HUDEP-2 (cell line): ENCODE data around the gene MPI.
A peak's percentile ranks its signal among the peaks of the same experiment; 100 is the strongest.
"Not testable (repeated sequence)": the region's sequence is repeated elsewhere in the genome, so short reads cannot be mapped to it uniquely, and the experiment has no call there.

Source experiments
- DNase-seq, 76 experiments: peaks; one replicate each; lab custom pipeline; 2025; ENCODE audit not compliant: unreplicated experiment in 76 of 76; lab: John Stamatoyannopoulos, UW

The MPI gene

GRCh38 chr15:74889390-74889882, 406 bp upstream of the MPI start:
- DNase-seq = no peak

- DNase-seq = peak in 23 of 76 experiments; percentile 6 to 53 (median 26)
Measured at GRCh38 chr15:74890665-74890960, 771 bp downstream of the MPI start.

GRCh38 chr15:74891469-74891868, 1.6 kb downstream of the MPI start:
- no peak for DNase-seq

- DNase-seq = peak in 1 of 76 experiments; percentile 5
Measured at GRCh38 chr15:74892313-74892712, 2.5 kb downstream of the MPI start.

- no peak for DNase-seq
Measured at GRCh38 chr15:74892931-74893330, 3.1 kb downstream of the MPI start.

- no peak for DNase-seq
Measured at GRCh38 chr15:74893627-74894026, 3.8 kb downstream of the MPI start.

GRCh38 chr15:74894383-74894782, 4.5 kb downstream of the MPI start:
- not testable (repeated sequence) for DNase-seq

GRCh38 chr15:74895830-74896229, 6.0 kb downstream of the MPI start:
- no peak for DNase-seq

- DNase-seq = no peak
Measured at GRCh38 chr15:74896316-74896715, 6.5 kb downstream of the MPI start.

- no peak for DNase-seq
Measured at GRCh38 chr15:74897300-74897701, 7.5 kb downstream of the MPI start.

- peak in 49 of 76 experiments; percentile 4 to 66 (median 29) for DNase-seq
Measured at GRCh38 chr15:74901612-74902063, 11.8 kb downstream of the MPI start.

- DNase-seq = no peak
Measured at GRCh38 chr15:74902295-74903075, 12.6 kb downstream of the MPI start.

- no peak for DNase-seq
Measured at GRCh38 chr15:74903676-74904075, 13.8 kb downstream of the MPI start.

GRCh38 chr15:74904190-74904805, 14.5 kb downstream of the MPI start:
- no peak for DNase-seq

- peak in 12 of 76 experiments; percentile 9 to 50 (median 22) for DNase-seq
Measured at GRCh38 chr15:74906067-74906449, 16.2 kb downstream of the MPI start.

- peak in 74 of 76 experiments; percentile 27 to 89 (median 73) for DNase-seq
Measured at GRCh38 chr15:74906450-74907162, 16.8 kb downstream of the MPI start, which contains the start of gene FAM219B. Gene FAM219B (minus strand): TSS chr15:74906851. CDS start chr15:74906800, 51 bp downstream.

GRCh38 chr15:74907163-74907870, 17.5 kb downstream of the MPI start:
- DNase-seq = peak in 5 of 76 experiments; percentile 12 to 55 (median 35)

GRCh38 chr15:74908635-74909034, 18.8 kb downstream of the MPI start:
- DNase-seq = no peak

- peak in 12 of 76 experiments; percentile 0 to 27 (median 12) for DNase-seq
Measured at GRCh38 chr15:74913041-74913440, 23.2 kb downstream of the MPI start.

GRCh38 chr15:74913799-74914198, 24.0 kb downstream of the MPI start:
- DNase-seq = not testable (repeated sequence)

- no peak for DNase-seq
Measured at GRCh38 chr15:74917676-74918075, 27.8 kb downstream of the MPI start.
